HG03139 (cell line): Measurements from ENCODE around the gene RASL12.
A peak's percentile ranks its signal among the peaks of the same experiment; 100 is the strongest.
"Not testable (repeated sequence)": the region's sequence is repeated elsewhere in the genome, so short reads cannot be mapped to it uniquely, and the experiment has no call there.

Experiments
- ATAC-seq: cut with Tn5 transposase; IDR thresholded peaks from one replicate; pipeline ENCODE4 v1.9.1; 2021; ENCODE audit not compliant: unreplicated experiment

Gene RASL12

DNA sequence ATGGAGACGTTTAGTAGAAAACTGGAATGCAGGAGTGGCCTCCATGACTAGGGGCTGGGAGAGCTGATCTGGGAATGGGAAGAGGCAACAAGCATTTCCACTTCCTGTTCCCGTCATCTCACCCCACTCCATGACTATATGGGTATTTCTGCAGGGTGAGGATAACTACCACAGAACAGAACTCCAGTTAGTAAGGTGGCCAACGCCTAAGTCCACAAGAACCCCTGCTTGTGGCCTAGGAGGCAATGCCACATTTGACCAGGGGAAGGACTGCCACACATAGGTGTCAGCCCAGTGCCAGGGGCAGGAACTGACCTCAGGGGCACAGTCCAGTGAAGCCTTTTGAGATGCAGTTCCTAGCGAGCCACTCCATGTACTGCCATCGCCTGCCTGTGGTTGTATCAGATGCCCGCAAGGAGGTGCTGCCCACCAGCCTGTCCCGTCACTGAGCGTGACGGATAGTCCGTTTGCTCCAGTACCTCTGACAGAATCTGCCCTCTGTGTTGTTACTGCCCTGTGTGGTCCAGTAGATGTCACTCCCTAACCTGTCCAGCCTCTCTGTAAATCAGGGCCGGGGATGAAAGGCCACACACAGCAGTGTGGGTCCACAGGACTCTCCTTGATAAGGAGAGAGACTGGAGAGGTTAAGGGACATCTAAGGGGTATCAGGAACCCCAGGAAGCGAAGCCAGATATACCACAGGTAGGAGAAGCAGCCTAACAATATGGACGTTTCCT is 34.8 kb downstream of the RASL12 start:
- no peak for ATAC-seq

- ATAC-seq = no peak
These were observed 38.0 kb downstream of the RASL12 start for GRCh38 chr15:65029736-65030208.

GRCh38 chr15:65028921-65029735 is 38.7 kb downstream of the RASL12 start, which contains the start of gene MTFMT:
Gene MTFMT, minus strand, starts transcription at chr15:65029639. Its CDS starts 26 bp downstream, at chr15:65029613.
- ATAC-seq = peak; percentile 76

- no peak for ATAC-seq
These were observed 39.5 kb downstream of the RASL12 start for GRCh38 chr15:65028338-65028737.

DNA sequence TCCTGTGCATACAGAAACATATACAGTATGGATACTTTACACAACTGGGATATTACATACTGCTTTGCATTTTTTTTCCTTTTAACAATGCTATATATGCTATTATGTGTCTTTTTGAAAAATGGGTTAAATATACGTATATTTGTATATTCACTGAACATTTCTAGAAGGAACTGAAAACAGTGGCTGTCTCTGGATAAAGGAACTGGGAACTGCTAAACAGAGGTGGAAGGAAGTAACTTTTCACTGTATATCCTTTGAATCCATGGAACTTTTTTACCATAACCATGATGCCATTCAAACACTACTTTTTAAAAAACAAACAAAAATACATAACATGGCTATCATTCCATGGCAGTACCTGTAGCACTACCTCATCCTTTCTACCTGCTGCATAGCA is 40.2 kb downstream of the RASL12 start:
- no peak for ATAC-seq

- no peak for ATAC-seq
These were observed 41.0 kb downstream of the RASL12 start for GRCh38 chr15:65026756-65027155.

GRCh38 chr15:65021488-65021887 is 46.3 kb downstream of the RASL12 start:
- ATAC-seq = no peak

DNA sequence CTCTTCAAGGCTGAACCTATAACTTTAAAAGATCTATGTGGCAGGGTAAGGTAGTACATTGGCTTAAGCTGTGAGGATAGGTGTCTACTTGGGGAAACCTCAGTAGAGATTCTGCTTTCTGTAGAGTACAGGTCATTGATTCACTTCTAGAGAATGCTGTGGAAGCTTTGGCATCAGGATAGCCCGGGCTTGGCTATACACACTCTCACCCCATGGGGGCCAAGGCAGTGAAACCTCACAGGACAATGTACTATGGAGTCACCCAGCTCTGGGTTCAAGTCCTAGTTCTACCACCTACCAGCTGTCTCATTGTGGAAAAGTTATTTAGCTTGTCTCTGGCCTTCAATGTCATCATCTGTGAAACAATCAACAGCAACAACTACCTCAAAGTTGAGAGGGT is 47.4 kb downstream of the RASL12 start:
- no peak for ATAC-seq

GRCh38 chr15:65011198-65011597 is 56.6 kb downstream of the RASL12 start:
- ATAC-seq = not testable (repeated sequence)

DNA sequence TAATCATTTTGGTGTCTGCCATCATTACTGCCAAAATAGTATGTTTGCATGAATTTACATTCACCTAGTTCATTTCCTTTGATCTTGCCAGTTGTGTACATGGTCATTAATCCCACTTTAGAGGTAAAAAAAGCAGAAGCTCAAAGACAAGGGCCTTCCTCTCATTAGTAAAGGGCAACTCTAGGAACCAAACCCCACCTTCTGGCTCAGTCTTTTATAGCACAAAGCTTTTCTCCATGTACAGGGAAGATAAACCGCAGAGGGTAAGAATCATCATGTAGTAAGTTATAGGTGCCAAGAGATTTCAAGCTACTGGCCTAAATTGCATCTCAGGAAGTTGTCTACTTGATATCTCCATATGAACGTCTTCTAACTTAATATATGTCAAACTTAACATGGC is 58.8 kb downstream of the RASL12 start:
- no peak for ATAC-seq

GRCh38 chr15:65006876-65007275 is 60.9 kb downstream of the RASL12 start:
- ATAC-seq = no peak

DNA sequence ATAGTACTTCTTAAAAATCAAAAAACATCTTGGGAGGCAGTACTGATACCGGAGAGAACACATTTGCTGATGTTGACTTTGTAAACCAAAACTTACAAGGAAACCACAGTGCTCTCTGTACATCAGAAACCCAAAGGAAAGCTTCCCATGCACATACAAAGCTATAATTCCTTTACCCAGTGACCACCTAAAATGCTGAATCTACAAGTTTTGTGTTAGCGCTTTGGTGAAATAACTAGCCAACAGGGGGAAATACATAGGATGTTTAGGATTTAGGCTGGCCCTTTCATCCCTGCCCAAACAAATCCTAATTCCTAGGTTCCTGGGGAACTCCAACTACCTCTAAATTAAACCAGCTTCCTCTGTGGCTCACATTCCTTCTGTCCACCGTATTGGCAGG is 62.8 kb downstream of the RASL12 start:
- no peak for ATAC-seq
